Measurements from ENCODE around the gene YPEL3. TPM values are rescaled to one million over a fixed set of nuclear protein-coding genes. Genes with fewer than 3 reads are reported as not detected.

Gene YPEL3
- total and polyA plus RNA-seq, 8 donors, result 18.6 to 134 (median 44.1) TPM

GRCh38 chr16:30114411-30114810 is 18.4 kb upstream of the YPEL3 start:
- intact Hi-C loops (cut with DNase I), result no loop called here
- no peak overlapping the region for H3K27ac ChIP-seq
- DNase-seq, result no peak
- FAIRE-seq, result no peak
- no peaks in the 10 kb centered on the region for H3K27me3 ChIP-seq
- no peaks in the 10 kb centered on the region for H3K4me1 ChIP-seq
- peaks cover 0 to 15% (median 0%) of the 10 kb centered on the region in 3 donors for H3K36me3 ChIP-seq
- H3K4me3 ChIP-seq, result no peak overlapping the region
- TF ChIP-seq CTCF (IDR thresholded peaks at IDR 0.05), result no peak
- 85 to 86% methylated on average over 9 to 11 of the region's 11 CpGs for WGBS, 2 donors
- H3K9me3 ChIP-seq, result no peaks in the 10 kb centered on the region
- ATAC-seq, result no peak

GRCh38 chr16:30113711-30114333 is 17.8 kb upstream of the YPEL3 start:
- intact Hi-C loops (cut with DNase I), result no loop called here
- Histone ChIP-seq H3K27me3 (no peaks in the 10 kb centered on the region), H3K9me3 (no peaks in the 10 kb centered on the region), H3K4me1 (no peaks in the 10 kb centered on the region), H3K27ac (no peak overlapping the region), H3K36me3 (peaks cover 0 to 15% (median 0%) of the 10 kb centered on the region in 3 donors), H3K4me3 (no peak overlapping the region)
- FAIRE-seq (no peak), ATAC-seq (no peak), DNase-seq (no peak)
- 90 to 94% methylated on average over 20 of the region's 20 CpGs for WGBS, 2 donors
- TF ChIP-seq CTCF (IDR thresholded peaks at IDR 0.05), result no peak

GRCh38 chr16:30113031-30113710 is 17.2 kb upstream of the YPEL3 start, which contains the start of gene GDPD3:
Gene GDPD3 (minus strand): TSS chr16:30113537. CDS start chr16:30113478, 59 bp downstream.
- H3K4me3 ChIP-seq, result no peak within 1 kb of the TSS
- H3K4me1 ChIP-seq, result no peaks in the 10 kb centered on the region
- no peaks in the 10 kb centered on the region for H3K27me3 ChIP-seq
- no peak for FAIRE-seq
- intact Hi-C loops (cut with DNase I), result no loop called here
- no peak within 1 kb of the TSS for H3K27ac ChIP-seq
- no peaks in the 10 kb centered on the region for H3K9me3 ChIP-seq
- peaks cover 0 to 15% (median 0%) of the 10 kb centered on the region in 3 donors for H3K36me3 ChIP-seq
- DNase-seq, result peak in 2 of 6 donors; percentile 49 to 78
- no peak for TF ChIP-seq CTCF (IDR thresholded peaks at IDR 0.05)
- 69 to 75% methylated on average over 20 of the region's 20 CpGs for WGBS, 2 donors
- ATAC-seq, result peak in 3 of 4 donors; percentile 28 to 43 (median 35)

- Histone ChIP-seq H3K36me3 (peaks cover 0 to 8% (median 0%) of the 10 kb centered on the region in 3 donors), H3K9me3 (no peaks in the 10 kb centered on the region), H3K27me3 (no peaks in the 10 kb centered on the region), H3K27ac (no peak overlapping the region), H3K4me1 (no peaks in the 10 kb centered on the region), H3K4me3 (no peak overlapping the region)
- peak in 3 of 4 donors; percentile 20 to 27 (median 25) for TF ChIP-seq CTCF (IDR thresholded peaks at IDR 0.05)
- intact Hi-C loops (cut with DNase I), result no loop called here
- FAIRE-seq (no peak), ATAC-seq (peak in 3 of 4 donors; percentile 55 to 60 (median 56)), DNase-seq (peak in 3 of 6 donors; percentile 50 to 72 (median 56))
- WGBS, 2 donors, result 83 to 87% methylated on average over 27 to 29 of the region's 29 CpGs
Observed at GRCh38 chr16:30112197-30113030, 16.4 kb upstream of the YPEL3 start.

Data from pancreas (tissue), 10 donors.